GM19397 (cell line): ENCODE measurements around the gene HDAC3.

ENCODE experiments used
- ATAC-seq: cut with Tn5 transposase; IDR thresholded peaks from one replicate; pipeline ENCODE4 v1.9.1; 2021; ENCODE audit warnings: mild to moderate bottlenecking, moderate library complexity; ENCODE audit not compliant: unreplicated experiment

HDAC3 gene

GRCh38 chr5:141605523-141606277 lies 30.9 kb downstream of the HDAC3 start:
- ATAC-seq: peak; percentile 95

DNA sequence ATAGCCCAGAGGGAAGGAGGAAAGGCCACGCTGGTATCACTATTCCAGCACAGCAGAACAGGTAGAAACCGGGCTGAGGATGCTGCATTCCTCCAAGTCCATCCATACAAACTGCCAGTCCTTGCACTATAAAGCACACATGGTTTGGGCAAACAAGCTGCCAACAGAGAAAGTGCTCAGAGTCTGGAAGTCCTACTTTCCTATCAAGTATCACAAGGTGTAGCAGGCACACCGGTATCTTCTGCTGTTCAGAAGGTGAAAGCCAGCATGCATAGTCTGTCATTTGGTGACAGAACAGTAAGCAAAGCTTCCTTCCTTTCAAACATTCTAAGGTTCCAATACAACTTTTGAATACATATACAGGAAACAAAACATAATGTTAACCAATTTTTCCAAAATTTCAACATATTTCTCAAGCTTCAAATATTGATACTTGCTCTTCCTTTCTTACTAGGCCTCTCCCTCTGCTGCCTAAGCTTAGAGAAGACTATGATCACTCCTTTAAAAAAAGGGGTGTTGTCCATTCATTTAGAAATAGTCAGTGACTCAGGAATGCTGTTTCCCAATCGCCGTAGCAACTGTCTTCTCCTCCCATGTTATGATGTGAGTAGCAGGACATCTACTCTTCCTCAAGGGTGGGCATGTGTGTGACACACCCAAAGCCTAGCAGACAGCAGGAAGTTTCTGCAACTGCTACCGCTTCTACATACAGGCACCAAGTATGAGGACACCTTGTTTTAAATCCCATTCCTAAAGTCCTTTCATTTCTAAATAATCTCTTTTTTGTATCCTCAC lies 32.5 kb downstream of the HDAC3 start:
- ATAC-seq: no peak

DNA sequence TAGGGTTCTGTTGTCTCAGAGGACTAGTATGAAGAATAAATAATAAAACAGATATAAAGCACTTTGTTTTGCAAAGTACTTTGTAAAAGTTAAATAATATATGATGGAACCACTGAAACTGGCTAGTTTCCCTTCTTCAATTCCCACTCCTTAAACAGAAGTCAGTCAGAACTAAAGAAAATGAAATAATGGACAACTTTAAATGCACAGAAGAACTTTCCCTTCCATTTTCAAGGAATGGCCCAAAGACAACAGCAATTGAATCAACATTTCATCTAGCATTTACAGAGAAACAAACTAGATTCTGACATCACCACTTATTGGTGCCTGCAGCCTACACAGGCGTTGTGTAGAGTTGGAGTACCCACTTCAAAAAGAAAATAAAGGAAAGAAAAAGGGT lies 34.0 kb downstream of the HDAC3 start:
- ATAC-seq: no peak

GRCh38 chr5:141598391-141599345 lies 38.0 kb downstream of the HDAC3 start:
- no peak for ATAC-seq

DNA sequence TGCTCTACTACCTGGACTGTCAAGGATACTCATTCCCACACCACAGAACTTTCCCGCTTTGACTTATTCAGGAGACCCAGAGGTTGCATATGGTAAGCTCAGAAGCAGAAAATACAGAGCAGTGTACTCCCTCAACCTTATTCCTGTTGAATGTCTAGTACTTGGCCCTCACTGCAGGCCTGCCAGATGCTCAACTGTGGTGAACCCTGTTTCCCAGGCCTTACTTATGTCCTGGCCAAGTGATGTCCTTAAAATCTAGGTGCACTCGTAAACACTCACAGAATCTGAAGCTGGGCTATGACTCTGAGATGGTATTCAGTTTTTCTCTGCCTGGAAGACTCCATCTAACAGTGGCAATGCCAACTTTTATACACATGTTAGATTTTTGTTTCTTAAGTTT lies 38.8 kb downstream of the HDAC3 start:
- ATAC-seq: no peak

DNA sequence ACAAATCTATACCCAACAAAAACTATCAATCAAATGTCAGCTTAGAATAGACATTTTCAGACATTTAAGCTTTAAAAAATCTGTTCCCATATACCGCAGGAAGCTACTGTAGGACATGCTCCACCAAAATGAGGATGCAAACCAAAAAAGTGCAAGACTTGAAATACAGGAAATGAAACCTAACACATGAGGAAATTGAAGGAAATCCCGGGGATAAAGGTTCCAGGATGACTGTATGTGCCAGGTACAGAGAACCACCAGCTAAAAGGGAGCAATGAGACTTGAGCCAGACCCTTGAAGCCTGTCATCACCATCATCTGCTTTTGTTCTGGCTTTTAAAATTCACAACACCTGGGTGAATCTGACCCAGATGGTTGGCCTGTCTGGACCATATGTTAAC lies 39.3 kb downstream of the HDAC3 start:
- no peak for ATAC-seq

GRCh38 chr5:141596867-141597266 lies 39.8 kb downstream of the HDAC3 start:
- no peak for ATAC-seq

DNA sequence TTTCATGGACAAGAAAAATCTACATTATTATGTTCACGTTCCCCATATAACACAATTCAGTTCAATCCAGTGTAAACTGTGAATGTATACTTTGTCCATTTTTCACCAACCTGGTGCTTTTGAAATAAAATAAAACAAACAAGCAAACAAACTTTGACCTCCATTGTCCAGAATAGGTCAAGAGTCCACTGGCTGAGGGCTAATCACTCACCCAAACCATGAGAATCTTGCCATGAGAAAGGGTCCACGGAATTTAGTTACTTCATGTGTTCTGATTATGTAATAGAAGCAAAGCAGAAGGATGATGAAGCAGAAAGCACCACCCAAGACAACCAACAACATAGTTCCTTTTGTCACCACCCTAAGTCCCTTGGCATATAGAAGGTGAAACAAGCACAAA lies 46.5 kb downstream of the HDAC3 start:
- no peak for ATAC-seq

GRCh38 chr5:141586246-141586645 lies 50.4 kb downstream of the HDAC3 start:
- no peak for ATAC-seq

DNA sequence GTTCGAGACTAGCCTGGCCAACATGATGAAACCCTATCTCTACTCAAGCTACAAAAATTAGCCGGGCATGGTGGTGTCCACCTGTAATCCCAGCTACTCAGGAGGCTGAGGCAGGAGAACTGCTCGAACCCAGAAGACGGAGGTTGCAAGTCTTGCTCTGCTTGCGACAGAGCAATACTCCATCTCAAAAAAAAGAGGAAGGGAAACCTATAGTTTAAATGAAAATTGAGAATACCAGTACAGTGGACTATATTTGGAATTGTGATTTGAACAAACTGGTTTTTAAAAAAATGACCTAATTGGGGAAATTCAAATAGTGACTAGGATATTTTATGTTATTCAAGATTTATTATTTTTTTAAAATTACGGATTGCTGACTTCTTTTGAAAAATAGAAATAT lies 51.1 kb downstream of the HDAC3 start:
- ATAC-seq: no peak

- no peak for ATAC-seq
Observed at GRCh38 chr5:141574122-141574510, 62.5 kb downstream of the HDAC3 start.

DNA sequence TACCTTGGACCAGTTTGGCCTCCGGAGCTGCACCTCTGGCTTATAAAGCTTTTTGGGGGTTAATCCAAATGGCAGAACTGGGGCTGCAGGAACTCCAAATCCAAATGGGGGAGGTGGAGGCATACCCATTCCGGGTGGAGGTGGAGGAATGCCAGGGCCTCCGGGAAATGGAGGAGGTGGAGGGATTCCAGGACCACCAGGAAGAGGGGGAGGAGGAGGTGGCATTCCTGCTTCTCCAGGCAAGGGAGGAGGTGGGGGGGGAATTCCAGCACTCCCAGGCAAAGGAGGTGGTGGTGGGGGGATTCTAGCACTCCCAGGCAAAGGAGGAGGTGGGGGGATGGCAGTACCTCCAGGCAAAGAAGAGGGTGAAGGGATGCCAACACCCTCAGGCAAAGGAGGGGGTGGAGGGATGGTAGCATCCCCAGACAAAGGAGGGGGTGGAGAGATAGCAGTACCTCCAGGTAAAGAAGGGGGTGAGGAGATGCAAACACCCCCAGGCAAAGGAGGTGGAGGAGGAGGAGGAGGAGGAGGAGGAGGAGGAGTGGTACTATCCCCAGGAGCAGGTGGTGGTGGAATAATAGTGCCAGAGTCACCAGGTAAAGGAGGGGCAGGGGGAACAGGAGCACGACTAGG lies 63.0 kb downstream of the HDAC3 start:
- no peak for ATAC-seq
